Esophagus muscularis mucosa (tissue), 4 donors: ENCODE results near the gene SERPING1. TPM values are rescaled to one million over a fixed set of nuclear protein-coding genes. Genes with fewer than 3 reads are reported as not detected.

Experiments
- DNase-seq: peaks from one replicate; pipeline ENCODE4 v3.0.0-alpha.2; 2017; ENCODE audit errors: extremely low spot score
- H3K27ac ChIP-seq, 4 donors: fragments of 200-600 bp; sonication (generic); replicated peaks in 1 of 4; 1 replicate in 3 of 4; 2 replicates in 1 of 4; pipeline ENCODE4 v1.5.1; 2016 to 2019; ENCODE audit warnings: mild to moderate bottlenecking in 1 of 4
- H3K27me3 ChIP-seq, 4 donors: fragments of 200-600 bp; sonication (generic); one replicate each; pipeline versions ENCODE4 v1.5.1 to v1.6.0; 2016 to 2019
- H3K36me3 ChIP-seq, 4 donors: fragments of 200-600 bp; sonication (generic); one replicate each; pipeline ENCODE4 v1.5.1; 2016 to 2019
- H3K4me1 ChIP-seq, 4 donors: fragments of 200-600 bp; sonication (generic); one replicate each; pipeline ENCODE4 v1.5.1; 2016 to 2019
- H3K4me3 ChIP-seq, 4 donors: fragments of 200-600 bp; sonication (generic); 1 replicate in 2 of 4; 2 replicates in 2 of 4; pipeline ENCODE4 v1.5.1; 2016 to 2019; ENCODE audit warnings: mild to moderate bottlenecking in 4 of 4, moderate library complexity in 1 of 4
- H3K9me3 ChIP-seq, 4 donors: fragments of 200-600 bp; sonication (generic); 1 replicate in 3 of 4; 2 replicates in 1 of 4; pipeline ENCODE4 v1.5.1; 2016 to 2019
- EP300 ChIP-seq: sonication (generic); formaldehyde crosslinking; IDR thresholded peaks from one replicate; pipeline ENCODE4 v1.6.1; 2017; ENCODE audit warnings: antibody characterized with exemption
- POLR2A ChIP-seq: fragments of 450-650 bp; IDR thresholded peaks from one replicate; pipeline ENCODE4 v1.6.1; 2017; ENCODE audit warnings: antibody characterized with exemption, moderate library complexity, mild to moderate bottlenecking, low read depth
- POLR2AphosphoS5 ChIP-seq, 2 donors: sonication (generic); formaldehyde crosslinking; IDR thresholded peaks; one replicate each; pipeline ENCODE4 v1.6.1; 2017; ENCODE audit warnings: antibody characterized with exemption in 2 of 2
- whole genome bisulfite sequencing: methylation state at CpG from one replicate; pipeline ENCODE4 v1.1.5; 2018; 5-methylcytosine and 5-hydroxymethylcytosine counted together
- intact Hi-C: fragments of 100-400 bp; cut with DNase I; formaldehyde crosslinking; loops from one replicate; pipeline ENCODE4 v1.15.1; 2023
- small RNA-seq, 3 donors: library from RNA; depleted of rRNA; stranded (forward); fragments of <200 nt; gene quantifications; one replicate each; pipeline ENCODE3, GENCODE V24; 2016
- total RNA-seq, 4 donors: library from RNA; depleted of rRNA; stranded (reverse); fragments of >200 nt; gene quantifications; one replicate each; pipeline versions ENCODE4 v1.1.0 to v1.2.1, GENCODE V29; 2016
- TF ChIP-seq, protein P1 (sequence below), 3 experiments: fragments of 200-600 bp in 2 of 3; fragments of 450-650 bp in 1 of 3; sonication (generic) in 2 of 3; IDR thresholded peaks; one replicate each; pipeline ENCODE4 v1.5.1; 2017 to 2019; ENCODE audit warnings: antibody characterized with exemption in 3 of 3, mild to moderate bottlenecking in 2 of 3, moderate library complexity in 1 of 3

Gene SERPING1
- total RNA-seq, 4 donors from 2014 or later: 290 to 585 (median 569) TPM

DNA sequence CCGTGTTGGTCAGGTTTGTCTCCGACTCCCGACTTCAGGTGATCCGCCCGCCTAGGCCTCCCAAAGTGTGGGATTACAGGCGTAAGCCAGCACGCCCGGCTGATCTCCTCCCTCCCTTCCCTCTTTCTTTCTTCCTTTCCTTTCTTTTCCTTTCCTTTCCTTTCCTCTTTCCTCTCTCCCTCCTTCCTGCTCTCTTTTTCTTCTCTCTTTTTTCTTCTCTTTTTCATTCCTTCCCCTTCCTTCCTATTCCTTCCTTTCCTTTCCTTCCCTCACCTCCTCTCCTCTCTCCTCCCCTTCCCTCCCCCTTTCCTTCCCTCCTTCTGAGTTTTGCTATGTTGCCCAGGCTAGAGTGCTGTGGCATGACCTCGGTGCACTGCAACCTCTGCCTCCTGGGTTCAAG lies 66.5 kb downstream of the SERPING1 start:
- H3K4me3 ChIP-seq: no peak overlapping the region
- peaks cover 6 to 25% (median 14%) of the 10 kb centered on the region in 4 donors for H3K4me1 ChIP-seq
- DNase-seq: no peak
- 85% methylated on average over 9 of the region's 9 CpGs for WGBS
- intact Hi-C loops: loop anchor here (10.0 kb wide), 2 partner anchors 339 to 921 kb away; partner anchors contain the start of gene TNKS1BP1
- H3K27me3 ChIP-seq: no peaks in the 10 kb centered on the region
- no peak for TF ChIP-seq POLR2A
- no peak for TF ChIP-seq EP300
- TF ChIP-seq, protein P1, sequence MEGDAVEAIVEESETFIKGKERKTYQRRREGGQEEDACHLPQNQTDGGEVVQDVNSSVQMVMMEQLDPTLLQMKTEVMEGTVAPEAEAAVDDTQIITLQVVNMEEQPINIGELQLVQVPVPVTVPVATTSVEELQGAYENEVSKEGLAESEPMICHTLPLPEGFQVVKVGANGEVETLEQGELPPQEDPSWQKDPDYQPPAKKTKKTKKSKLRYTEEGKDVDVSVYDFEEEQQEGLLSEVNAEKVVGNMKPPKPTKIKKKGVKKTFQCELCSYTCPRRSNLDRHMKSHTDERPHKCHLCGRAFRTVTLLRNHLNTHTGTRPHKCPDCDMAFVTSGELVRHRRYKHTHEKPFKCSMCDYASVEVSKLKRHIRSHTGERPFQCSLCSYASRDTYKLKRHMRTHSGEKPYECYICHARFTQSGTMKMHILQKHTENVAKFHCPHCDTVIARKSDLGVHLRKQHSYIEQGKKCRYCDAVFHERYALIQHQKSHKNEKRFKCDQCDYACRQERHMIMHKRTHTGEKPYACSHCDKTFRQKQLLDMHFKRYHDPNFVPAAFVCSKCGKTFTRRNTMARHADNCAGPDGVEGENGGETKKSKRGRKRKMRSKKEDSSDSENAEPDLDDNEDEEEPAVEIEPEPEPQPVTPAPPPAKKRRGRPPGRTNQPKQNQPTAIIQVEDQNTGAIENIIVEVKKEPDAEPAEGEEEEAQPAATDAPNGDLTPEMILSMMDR (IDR thresholded peaks at IDR 0.05): no peak
- no peak for TF ChIP-seq POLR2AphosphoS5 (IDR thresholded peaks at IDR 0.05)
- no peak overlapping the region for H3K27ac ChIP-seq
- H3K36me3 ChIP-seq: peaks cover 25 to 41% (median 36%) of the 10 kb centered on the region in 4 donors
- H3K9me3 ChIP-seq: no peaks in the 10 kb centered on the region

Small RNA genes within 50 kb of the gene (small RNA-seq; reads per million reads assigned to genes)
- gene MIR130A: 655 to 864 (median 757) reads per million in 3 donors

Other genes starting within 250 kb of the SERPING1 start
- not detected for gene PRG3, start 216.5 kb upstream of the SERPING1 start, total RNA-seq
- under 1 TPM in 1 of 4 donors, not detected in 3; 0.33 TPM for gene PRG2, start 207.0 kb upstream of the SERPING1 start, total RNA-seq
- gene SLC43A3, start 170.6 kb upstream of the SERPING1 start, total RNA-seq: 10 to 100 TPM; 26.6 to 90.4 (median 77.0) TPM
- gene RTN4RL2, start 137.2 kb upstream of the SERPING1 start, total RNA-seq: 1 to 10 TPM in 1 of 4 donors, under 1 TPM in 2, not detected in 1; 0.33 to 1.1 (median 0.91) TPM
- gene SLC43A1, start 82.0 kb upstream of the SERPING1 start, total RNA-seq: 10 to 100 TPM; 17.7 to 33.2 (median 23.5) TPM
- 10 to 100 TPM; 41.9 to 49.1 (median 43.1) TPM for gene TIMM10, start 66.9 kb upstream of the SERPING1 start, total RNA-seq
- not detected for gene SMTNL1, start 60.1 kb upstream of the SERPING1 start, total RNA-seq
- 10 to 100 TPM; 15.8 to 40.3 (median 32.8) TPM for gene UBE2L6, start 30.0 kb upstream of the SERPING1 start, total RNA-seq
- gene YPEL4, start 52.2 kb downstream of the SERPING1 start, total RNA-seq: 1 to 10 TPM in 2 of 4 donors, under 1 TPM in 2; 0.50 to 2.5 (median 1.0) TPM
- 10 to 100 TPM in 3 of 4 donors, 1 to 10 TPM in 1; 8.3 to 18.1 (median 14.7) TPM for gene CLP1, start 60.1 kb downstream of the SERPING1 start, total RNA-seq
- 10 to 100 TPM; 36.5 to 57.7 (median 47.8) TPM for gene ZDHHC5, start 70.4 kb downstream of the SERPING1 start, total RNA-seq
- gene MED19, start 114.5 kb downstream of the SERPING1 start, total RNA-seq: 10 to 100 TPM in 3 of 4 donors, 1 to 10 TPM in 1; 5.8 to 26.1 (median 11.8) TPM
- gene TMX2, start 114.9 kb downstream of the SERPING1 start, total RNA-seq: 10 to 100 TPM; 31.1 to 52.8 (median 46.1) TPM
- gene SELENOH, start 143.8 kb downstream of the SERPING1 start, total RNA-seq: 100 to 1,000 TPM in 1 of 4 donors, 10 to 100 TPM in 3; 71.4 to 109 (median 82.6) TPM
- not detected for gene BTBD18, start 154.1 kb downstream of the SERPING1 start, total RNA-seq
- 100 to 1,000 TPM in 1 of 4 donors, 10 to 100 TPM in 3; 78.1 to 101 (median 89.5) TPM for gene CTNND1, start 164.1 kb downstream of the SERPING1 start, total RNA-seq